ENCODE data around the gene CLMP. TPM values are rescaled to one million over a fixed set of nuclear protein-coding genes. Genes with fewer than 3 reads are reported as not detected.

The CLMP gene
- total RNA-seq, 1 experiment from 2014 or later = 3.2 TPM

- no peaks in the 10 kb centered on the region for H3K27me3 ChIP-seq (ENCODE audit: insufficient read depth, low read length)
- no peaks in the 10 kb centered on the region for H4K20me1 ChIP-seq (ENCODE audit: insufficient read depth)
- H3K79me2 ChIP-seq (ENCODE audit: insufficient read depth, low read length) = no peaks in the 10 kb centered on the region
- intact Hi-C loops (cut with micrococcal nuclease) = no loop called here
- no TSS peak for BruUV-seq (replicated peaks)
- ATAC-seq = no peak
- no peak overlapping the region for H2AFZ ChIP-seq (ENCODE audit: low read depth, low read length, poor library complexity, severe bottlenecking)
- no peaks in the 10 kb centered on the region for H3K9me2 ChIP-seq (ENCODE audit: insufficient read depth)
- H3K36me3 ChIP-seq (ENCODE audit: control insufficient read depth in 1 of 2, insufficient read depth in 2 of 2, low read length in 2 of 2) = no peaks in the 10 kb centered on the region
- no peak overlapping the region for H3K27ac ChIP-seq (ENCODE audit: low read depth, low read length)
- no peak overlapping the region for H3K4me2 ChIP-seq (ENCODE audit: low read length)
- H3K9ac ChIP-seq (ENCODE audit: low read length) = no peak overlapping the region
- H3K4me1 ChIP-seq (ENCODE audit: control insufficient read depth in 1 of 2, insufficient read depth in 2 of 2, low read length in 2 of 2) = no peaks in the 10 kb centered on the region
- ChIA-PET POLR2A (interaction anchor here (0.7 kb wide), 1 partner anchor 40 kb away, joined by 3 read pairs; no protein-coding TSS in a partner anchor), RAD21 (ENCODE audit: low non-redundant PET in 1 of 2, low total read pairs in 2 of 2, uncharacterized antibody in 2 of 2, unreplicated experiment in 2 of 2) (no interaction called here), CTCF (interaction anchor here (1.1 kb wide), 1 partner anchor 117 kb away, joined by 3 read pairs; no protein-coding TSS in a partner anchor)
- TF ChIP-seq RAD21 (IDR thresholded peaks at IDR 0.05; ENCODE audit: low read depth) = no peak
- TF ChIP-seq CEBPB (IDR thresholded peaks at IDR 0.05; ENCODE audit: low read depth) = no peak
- no peak for TF ChIP-seq CTCF (IDR thresholded peaks at IDR 0.05 in 2 of 3, conservative IDR thresholded peaks at IDR 0.05 in 1 of 3; ENCODE audit: borderline replicate concordance in 1 of 3, insufficient read depth in 1 of 3, low read depth in 2 of 3, low read length in 2 of 3)
- no peak for TF ChIP-seq ATF3 (IDR thresholded peaks at IDR 0.05)
- no peak for TF ChIP-seq EGR1 (IDR thresholded peaks at IDR 0.05; ENCODE audit: low read depth)
- no peak for TF ChIP-seq ZNF274 (IDR thresholded peaks at IDR 0.05; ENCODE audit: low read depth, low read length)
- no peak for TF ChIP-seq FOSL1 (IDR thresholded peaks at IDR 0.05; ENCODE audit: low read depth)
- no peak overlapping the region for H3K4me3 ChIP-seq (replicated peaks in 1 of 2; ENCODE audit: low read depth in 1 of 2, low read length in 2 of 2)
- no peak for DNase-seq (ENCODE audit: low read depth, low spot score)
- no peaks in the 10 kb centered on the region for H3K9me3 ChIP-seq (ENCODE audit: control insufficient read depth in 1 of 2, insufficient read depth in 1 of 2, low read depth in 1 of 2, low read length in 2 of 2)
These were observed 65.1 kb downstream of the CLMP start for GRCh38 chr11:123129920-123130319.

- ChIA-PET RAD21 (ENCODE audit: low non-redundant PET in 1 of 2, low total read pairs in 2 of 2, uncharacterized antibody in 2 of 2, unreplicated experiment in 2 of 2) (no interaction called here), CTCF (no interaction called here), POLR2A (no interaction called here)
- H3K4me1 ChIP-seq (ENCODE audit: control insufficient read depth in 1 of 2, insufficient read depth in 2 of 2, low read length in 2 of 2) = no peaks in the 10 kb centered on the region
- no peaks in the 10 kb centered on the region for H3K9me3 ChIP-seq (ENCODE audit: control insufficient read depth in 1 of 2, insufficient read depth in 1 of 2, low read depth in 1 of 2, low read length in 2 of 2)
- H2AFZ ChIP-seq (ENCODE audit: low read depth, low read length, poor library complexity, severe bottlenecking) = no peak overlapping the region
- no peak overlapping the region for H3K9ac ChIP-seq (ENCODE audit: low read length)
- H4K20me1 ChIP-seq (ENCODE audit: insufficient read depth) = no peaks in the 10 kb centered on the region
- no peak overlapping the region for H3K27ac ChIP-seq (ENCODE audit: low read depth, low read length)
- no peaks in the 10 kb centered on the region for H3K9me2 ChIP-seq (ENCODE audit: insufficient read depth)
- ATAC-seq (no peak), DNase-seq (ENCODE audit: low read depth, low spot score) (no peak)
- H3K4me2 ChIP-seq (ENCODE audit: low read length) = no peak overlapping the region
- no peaks in the 10 kb centered on the region for H3K36me3 ChIP-seq (ENCODE audit: control insufficient read depth in 1 of 2, insufficient read depth in 2 of 2, low read length in 2 of 2)
- H3K27me3 ChIP-seq (ENCODE audit: insufficient read depth, low read length) = no peaks in the 10 kb centered on the region
- intact Hi-C loops (cut with micrococcal nuclease) = no loop called here
- no peaks in the 10 kb centered on the region for H3K79me2 ChIP-seq (ENCODE audit: insufficient read depth, low read length)
- no TSS peak for BruUV-seq (replicated peaks)
- H3K4me3 ChIP-seq (replicated peaks in 1 of 2; ENCODE audit: low read depth in 1 of 2, low read length in 2 of 2) = no peak overlapping the region
- TF ChIP-seq EGR1 (IDR thresholded peaks at IDR 0.05; ENCODE audit: low read depth) = no peak
- TF ChIP-seq CEBPB (IDR thresholded peaks at IDR 0.05; ENCODE audit: low read depth) = no peak
- TF ChIP-seq ELF1 (IDR thresholded peaks at IDR 0.05; ENCODE audit: borderline replicate concordance, low read depth) = no peak
- TF ChIP-seq REST (IDR thresholded peaks at IDR 0.05; ENCODE audit: low read depth) = no peak
- TF ChIP-seq ZNF274 (IDR thresholded peaks at IDR 0.05; ENCODE audit: low read depth, low read length) = no peak
- no peak for TF ChIP-seq EZH2phosphoT487 (IDR thresholded peaks at IDR 0.05; ENCODE audit: borderline replicate concordance)
- no peak for TF ChIP-seq ZFX (IDR thresholded peaks at IDR 0.05)
- TF ChIP-seq SIN3A (IDR thresholded peaks at IDR 0.05; ENCODE audit: low read depth) = no peak
- TF ChIP-seq CTCF (IDR thresholded peaks at IDR 0.05 in 2 of 3, conservative IDR thresholded peaks at IDR 0.05 in 1 of 3; ENCODE audit: borderline replicate concordance in 1 of 3, insufficient read depth in 1 of 3, low read depth in 2 of 3, low read length in 2 of 3) = no peak
- TF ChIP-seq RAD21 (IDR thresholded peaks at IDR 0.05; ENCODE audit: low read depth) = no peak
These were observed 69.9 kb downstream of the CLMP start for GRCh38 chr11:123125169-123125568.

All from HCT116 (cell line).